H1 (cell line): ENCODE data around the gene RTN4. TPM values are rescaled to one million over a fixed set of nuclear protein-coding genes. Genes with fewer than 3 reads are reported as not detected.

Experiments used
- CTCF ChIA-PET: fragments of 300-600 bp; sonication (Branson Sonifier 250); formaldehyde crosslinking; loops from one replicate; lab custom pipeline; 2021; ENCODE audit not compliant: partially characterized antibody; lab: Charles Lee
- POLR2A ChIA-PET: fragments of 300-600 bp; sonication (Branson Sonifier 250); formaldehyde crosslinking; loops from one replicate; lab custom pipeline; 2021; ENCODE audit warnings: inconsistent platforms; ENCODE audit not compliant: partially characterized antibody; lab: Charles Lee
- DNase-seq, 2 experiments: peaks; one replicate each; pipeline versions ENCODE4 v3.0.0 to v3.0.0-alpha.2; 2010 to 2022; ENCODE audit warnings: low spot score in 2 of 2, low read depth in 1 of 2, mixed read lengths in 1 of 2
- FAIRE-seq: peaks from 2 replicates; lab custom pipeline; 2011; peaks lifted over from hg19 to GRCh38; lab: Jason Lieb, UNC
- H2AFZ ChIP-seq: 2 replicates; pipeline ENCODE4 v1.8.1; 2012; ENCODE audit warnings: low read length, inconsistent platforms
- H2AK5ac ChIP-seq: 2 replicates; pipeline ENCODE4 v1.6.1; 2013; ENCODE audit warnings: low read depth, low read length
- H2BK120ac ChIP-seq: replicated peaks from 2 replicates; pipeline ENCODE3; 2013; ENCODE audit warnings: low read depth, low read length, inconsistent platforms
- H2BK12ac ChIP-seq: 2 replicates; pipeline ENCODE4 v1.6.1; 2013; ENCODE audit warnings: low read depth, low read length
- H2BK15ac ChIP-seq: 2 replicates; pipeline ENCODE4 v1.6.1; 2013; ENCODE audit warnings: low read length
- H2BK20ac ChIP-seq: 2 replicates; pipeline ENCODE4 v1.6.1; 2013; ENCODE audit warnings: low read length
- H2BK5ac ChIP-seq: 2 replicates; pipeline ENCODE4 v1.6.1; 2013; ENCODE audit warnings: low read depth, low read length
- H3K14ac ChIP-seq: 2 replicates; pipeline ENCODE4 v1.6.1; 2013; ENCODE audit warnings: inconsistent platforms; ENCODE audit not compliant: insufficient read length
- H3K18ac ChIP-seq: 2 replicates; pipeline ENCODE4 v1.6.1; 2013; ENCODE audit warnings: low read length; ENCODE audit errors: extremely low read depth
- H3K23ac ChIP-seq: 2 replicates; pipeline ENCODE4 v1.6.1; 2013; ENCODE audit warnings: inconsistent platforms; ENCODE audit not compliant: insufficient read length
- H3K23me2 ChIP-seq: 2 replicates; pipeline ENCODE4 v1.6.1; 2013; ENCODE audit warnings: low read depth, low read length
- H3K27ac ChIP-seq: 2 replicates; pipeline ENCODE4 v1.6.1; 2011; ENCODE audit warnings: low read depth, low read length, inconsistent platforms
- H3K27me3 ChIP-seq, 4 experiments: replicated peaks in 1 of 4; 1 replicate in 1 of 4; 2 replicates in 3 of 4; pipeline versions ENCODE4 v1.6.1 to v1.8.1; 2011 to 2013; ENCODE audit warnings: low read length in 3 of 4, mild to moderate bottlenecking in 3 of 4, inconsistent platforms in 2 of 4, mixed read lengths in 2 of 4, moderate library complexity in 1 of 4; ENCODE audit not compliant: control insufficient read depth in 3 of 4, insufficient read depth in 3 of 4; ENCODE audit errors: extremely low read depth in 1 of 4
- H3K36me3 ChIP-seq, 4 experiments: 2 replicates each; pipeline versions ENCODE4 v1.6.1 to v1.8.1; 2011 to 2013; ENCODE audit warnings: mild to moderate bottlenecking in 4 of 4, low read length in 3 of 4, moderate library complexity in 2 of 4, control low read depth in 1 of 4, inconsistent platforms in 1 of 4; ENCODE audit not compliant: insufficient read depth in 4 of 4, control insufficient read depth in 2 of 4
- H3K4ac ChIP-seq: replicated peaks from 2 replicates; pipeline ENCODE3; 2013; ENCODE audit warnings: low read length, low read depth, mixed read lengths, inconsistent platforms; ENCODE audit not compliant: insufficient read length
- H3K4me1 ChIP-seq, 4 experiments: replicated peaks in 1 of 4; 1 replicate in 1 of 4; 2 replicates in 3 of 4; pipeline versions ENCODE4 v1.6.1 to v1.8.1; 2011 to 2013; ENCODE audit warnings: low read length in 3 of 4, inconsistent platforms in 2 of 4, mixed read lengths in 1 of 4; ENCODE audit not compliant: insufficient read depth in 4 of 4, control insufficient read depth in 3 of 4
- H3K4me2 ChIP-seq, 2 experiments: 2 replicates each; pipeline versions ENCODE4 v1.6.1 to v1.8.1; 2011 to 2013; ENCODE audit warnings: low read depth in 2 of 2, low read length in 2 of 2, control low read depth in 1 of 2, inconsistent platforms in 1 of 2, mild to moderate bottlenecking in 1 of 2; ENCODE audit not compliant: insufficient read depth in 1 of 2
- H3K4me3 ChIP-seq, 4 experiments: fragments of 200-600, 300-600 bp in 1 of 4; sonication (generic), shearing (Covaris generic), sonication (Bioruptor Twin) in 1 of 4; 2 replicates each; pipeline versions ENCODE4 v1.5.1 to v1.8.1; 2011 to 2016; ENCODE audit warnings: low read length in 4 of 4, low read depth in 3 of 4, control low read depth in 2 of 4, inconsistent platforms in 2 of 4, mild to moderate bottlenecking in 2 of 4, mixed read lengths in 1 of 4, moderate library complexity in 1 of 4; ENCODE audit not compliant: insufficient read depth in 2 of 4; ENCODE audit errors: extremely low read depth in 1 of 4
- H3K56ac ChIP-seq: replicated peaks from 2 replicates; pipeline ENCODE3; 2013; ENCODE audit warnings: low read depth, mild to moderate bottlenecking, mixed read lengths, low read length, inconsistent platforms; ENCODE audit not compliant: insufficient read length
- H3K79me1 ChIP-seq: 2 replicates; pipeline ENCODE4 v1.6.1; 2013; ENCODE audit warnings: low read depth, low read length, control low read depth
- H3K79me2 ChIP-seq, 2 experiments: 2 replicates each; pipeline versions ENCODE4 v1.6.1 to v1.8.1; 2012 to 2013; ENCODE audit warnings: low read length in 2 of 2, mild to moderate bottlenecking in 2 of 2, inconsistent platforms in 1 of 2; ENCODE audit not compliant: insufficient read depth in 2 of 2, control insufficient read depth in 1 of 2
- H3K9ac ChIP-seq, 4 experiments: replicated peaks in 1 of 4; 1 replicate in 1 of 4; 2 replicates in 3 of 4; pipeline versions ENCODE4 v1.6.1 to v1.8.1; 2011 to 2013; ENCODE audit warnings: low read depth in 3 of 4, low read length in 3 of 4, control low read depth in 2 of 4, mild to moderate bottlenecking in 2 of 4, moderate library complexity in 2 of 4, inconsistent platforms in 1 of 4; ENCODE audit errors: extremely low read depth in 1 of 4
- H3K9me3 ChIP-seq, 2 experiments: 2 replicates each; pipeline versions ENCODE4 v1.6.1 to v1.8.1; 2012 to 2013; ENCODE audit warnings: mild to moderate bottlenecking in 2 of 2, moderate library complexity in 2 of 2, control low read depth in 1 of 2, inconsistent platforms in 1 of 2, low read depth in 1 of 2, low read length in 1 of 2, mixed read lengths in 1 of 2; ENCODE audit not compliant: insufficient read depth in 2 of 2
- H4K20me1 ChIP-seq, 2 experiments: replicated peaks in 1 of 2; 2 replicates each; pipeline versions ENCODE3 to v1.8.1; 2011 to 2013; ENCODE audit warnings: inconsistent platforms in 2 of 2, low read length in 2 of 2, mild to moderate bottlenecking in 1 of 2; ENCODE audit not compliant: insufficient read depth in 2 of 2, control insufficient read depth in 1 of 2
- H4K5ac ChIP-seq: 2 replicates; pipeline ENCODE4 v1.6.1; 2013; ENCODE audit warnings: low read length, low read depth, mixed read lengths, inconsistent platforms; ENCODE audit not compliant: insufficient read length
- H4K8ac ChIP-seq: 2 replicates; pipeline ENCODE4 v1.8.0; 2013; ENCODE audit warnings: mild to moderate bottlenecking, moderate library complexity, low read length, inconsistent platforms; ENCODE audit not compliant: insufficient read depth; ENCODE audit errors: extremely low read depth
- H4K91ac ChIP-seq: replicated peaks from 2 replicates; pipeline ENCODE3; 2013; ENCODE audit warnings: low read length, mixed read lengths, inconsistent platforms; ENCODE audit not compliant: insufficient read length
- CBX5 ChIP-seq: fragments of 300-800, 300-1000 bp; sonication (generic); IDR thresholded peaks from 2 replicates; pipeline ENCODE4 v1.7.1; 2016; ENCODE audit warnings: antibody characterized with exemption, low read length, low read depth
- CHD1 ChIP-seq: IDR thresholded peaks from 2 replicates; pipeline ENCODE4 v1.6.1; 2012; ENCODE audit warnings: low read depth, low read length, improper control_type of control experiment
- CTBP2 ChIP-seq: IDR thresholded peaks from 2 replicates; pipeline ENCODE4 v1.7.0; 2011; ENCODE audit warnings: borderline replicate concordance, mild to moderate bottlenecking, moderate library complexity, mixed read lengths, low read length; ENCODE audit not compliant: insufficient read depth, insufficient read length
- MAX ChIP-seq: IDR thresholded peaks from 2 replicates; pipeline ENCODE4 v1.6.1; 2012; ENCODE audit warnings: inconsistent platforms
- POLR2A ChIP-seq, 2 experiments: IDR thresholded peaks; 1 replicate in 1 of 2; 2 replicates in 1 of 2; pipeline ENCODE4 v1.6.1; 2011; ENCODE audit warnings: low read depth in 2 of 2, low read length in 2 of 2, mild to moderate bottlenecking in 2 of 2; ENCODE audit errors: control extremely low read depth in 1 of 2
- POLR2AphosphoS5 ChIP-seq: IDR thresholded peaks from 2 replicates; pipeline ENCODE4 v1.6.1; 2011; ENCODE audit warnings: low read depth, low read length
- POU5F1 ChIP-seq: IDR thresholded peaks from 2 replicates; pipeline ENCODE4 v1.6.1; 2011; ENCODE audit warnings: low read depth, mild to moderate bottlenecking, low read length, moderate library complexity
- RBBP5 ChIP-seq: IDR thresholded peaks from 2 replicates; pipeline ENCODE4 v1.7.1; 2012; ENCODE audit warnings: low read depth, mild to moderate bottlenecking, inconsistent platforms, low read length, moderate library complexity, borderline replicate concordance
- RNF2 ChIP-seq: fragments of 200-900, 300-1000 bp; sonication (generic); IDR thresholded peaks from 2 replicates; pipeline ENCODE4 v1.7.1; 2016; ENCODE audit warnings: borderline replicate concordance, low read depth, mild to moderate bottlenecking, antibody characterized with exemption, low read length; ENCODE audit not compliant: poor library complexity, severe bottlenecking; ENCODE audit errors: missing control alignments
- RXRA ChIP-seq: IDR thresholded peaks from 2 replicates; pipeline ENCODE4 v1.6.1; 2011; ENCODE audit warnings: low read depth, mild to moderate bottlenecking, low read length, moderate library complexity; ENCODE audit not compliant: insufficient read depth
- SRF ChIP-seq: IDR thresholded peaks from 2 replicates; pipeline ENCODE4 v1.6.1; 2011; ENCODE audit warnings: mild to moderate bottlenecking, low read depth, low read length, moderate library complexity
- WGBS, 2 experiments: shearing (Covaris generic) in 1 of 2; methylation state at CpG; one replicate each; pipeline versions ENCODE4 v1.1.6 to v1.1.7; 2013 to 2015; ENCODE audit warnings: low lambda C conversion rate in 2 of 2, mixed read lengths in 2 of 2, inconsistent platforms in 1 of 2, low coverage in 1 of 2, missing lambda C conversion rate in 1 of 2; ENCODE audit not compliant: insufficient replicate concordance in 2 of 2, insufficient coverage in 1 of 2, insufficient read length in 1 of 2; ENCODE audit errors: extremely low coverage in 1 of 2, missing lambda C conversion rate in 1 of 2; 5-methylcytosine and 5-hydroxymethylcytosine counted together
- polyA plus RNA-seq, 7 experiments: library from polyadenylated mRNA; depleted of rRNA in 3 of 7; stranded (reverse) in 5 of 7; unstranded in 2 of 7; fragments of >200 nt in 5 of 7; fragments of 200-250 nt in 2 of 7; gene quantifications; 1 replicate in 5 of 7; 2 replicates in 1 of 7; 4 replicates in 1 of 7; pipeline versions ENCODE4 v1.2.1 to v1.2.3, GENCODE V29; 2011 to 2013; ENCODE audit warnings: missing spikeins in 2 of 7, mixed read lengths in 2 of 7
- total RNA-seq: library from RNA; stranded (reverse); fragmentation: NEBNext Ultra II Directional; extraction: Animal tissue kit (Norgen Biotek cat#: 25700); gene quantifications from 2 replicates; pipeline ENCODE4 v1.2.1, GENCODE V29; 2021
- TF ChIP-seq, protein P1 (sequence below): IDR thresholded peaks from 2 replicates; pipeline ENCODE4 v1.6.1; 2011; ENCODE audit warnings: low read depth, mild to moderate bottlenecking, low read length; ENCODE audit not compliant: insufficient read depth

RTN4 gene
- total and polyA plus RNA-seq, 2 of the 8 experiments (the other 6 are each of a cell fraction or from before 2014, with no cell fraction given), result 179 to 242 TPM

- Histone ChIP-seq H4K20me1 (no peaks in the 10 kb centered on the region), H2AFZ (no peak overlapping the region), H3K14ac (no peak overlapping the region), H3K4me1 (no peaks in the 10 kb centered on the region), H4K8ac (no peak overlapping the region), H3K36me3 (no peaks in the 10 kb centered on the region), H2AK5ac (no peak overlapping the region), H3K4me2 (no peak overlapping the region), H3K27me3 (no peaks in the 10 kb centered on the region), H2BK12ac (no peak overlapping the region), H2BK15ac (no peak overlapping the region), H3K9ac (no peak overlapping the region), H3K23ac (no peak overlapping the region), H3K79me1 (no peaks in the 10 kb centered on the region), H3K18ac (no peak overlapping the region), H3K4ac (no peak overlapping the region), H4K91ac (no peak overlapping the region), H2BK20ac (no peak overlapping the region), H2BK5ac (no peak overlapping the region), H3K79me2 (no peaks in the 10 kb centered on the region), H4K5ac (no peak overlapping the region), H3K23me2 (no peaks in the 10 kb centered on the region), H2BK120ac (no peak overlapping the region), H3K9me3 (no peaks in the 10 kb centered on the region; a peak in 1 of 4 replicates), H3K27ac (no peak overlapping the region), H3K4me3 (no peak overlapping the region), H3K56ac (no peak overlapping the region)
- no peak for DNase-seq
- WGBS, 2 experiments, result 94% methylated on average over 15 of the region's 15 CpGs; no CpG with 5 or more reads in 1 of the 2 experiments
- ChIA-PET POLR2A (no interaction called here), CTCF (interaction anchor here (0.9 to 1.4 kb wide), 4 partner anchors 21 to 227 kb away, joined by 3 to 6 read pairs (median 4); no protein-coding TSS in a partner anchor)
- no peak for FAIRE-seq
- no peak for TF ChIP-seq POU5F1
- TF ChIP-seq RBBP5, result no peak
- TF ChIP-seq CHD1, result no peak
- TF ChIP-seq SRF, result no peak
- TF ChIP-seq, protein P1, sequence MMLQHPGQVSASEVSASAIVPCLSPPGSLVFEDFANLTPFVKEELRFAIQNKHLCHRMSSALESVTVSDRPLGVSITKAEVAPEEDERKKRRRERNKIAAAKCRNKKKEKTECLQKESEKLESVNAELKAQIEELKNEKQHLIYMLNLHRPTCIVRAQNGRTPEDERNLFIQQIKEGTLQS, result no peak
- no peak for TF ChIP-seq POLR2AphosphoS5
- TF ChIP-seq CTBP2, result no peak
- TF ChIP-seq POLR2A (IDR thresholded peaks at IDR 0.05; ENCODE audit: control extremely low read depth in 1 of 2, low read depth in 2 of 2, low read length in 2 of 2), result no peak
- TF ChIP-seq RNF2, result no peak
- TF ChIP-seq RXRA, result no peak
- no peak for TF ChIP-seq CBX5
- no peak for TF ChIP-seq MAX
These were observed 108.8 kb downstream of the RTN4 start for GRCh38 chr2:54941248-54941984.
